Measurements from ENCODE around the gene GAREM2.
A peak's percentile ranks its signal among the peaks of the same experiment; 100 is the strongest.

The GAREM2 gene

DNA sequence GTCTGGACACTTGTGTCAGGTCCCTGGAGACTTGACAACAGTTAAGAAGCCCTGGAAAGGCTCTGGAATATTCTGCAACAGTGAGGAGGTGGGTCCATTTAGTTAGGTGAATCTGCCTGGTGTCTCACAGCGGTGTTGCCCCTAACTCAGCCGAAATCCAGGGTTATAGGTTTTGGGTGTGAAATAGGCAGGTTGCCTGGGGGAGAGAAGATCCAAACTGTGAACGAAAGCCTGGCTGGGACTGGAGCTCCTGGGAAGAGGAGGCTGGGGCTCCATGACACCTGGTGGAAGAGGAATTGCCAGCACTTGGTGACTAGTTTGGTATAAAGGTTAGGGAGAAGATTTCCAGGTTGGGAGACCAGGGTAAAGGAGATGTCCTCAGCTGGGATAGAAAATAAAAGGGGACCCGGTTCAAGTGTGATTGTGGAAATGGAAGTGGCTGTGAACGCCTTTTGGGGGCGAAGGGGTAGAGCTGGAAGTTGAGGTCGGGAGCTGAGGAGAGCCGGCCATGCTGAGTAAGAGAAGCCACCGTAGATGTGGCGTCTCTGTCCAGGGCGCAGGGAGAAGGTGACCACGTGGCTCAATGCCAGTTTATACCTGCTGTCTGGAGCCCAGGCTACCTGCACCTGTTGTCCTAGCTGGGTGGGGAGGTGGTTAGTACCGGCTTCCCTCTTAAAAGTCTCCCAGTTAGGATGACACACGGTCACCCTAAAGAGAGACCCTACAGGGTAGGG, 3.0 kb upstream of the GAREM2 start:
- no peak for DNase-seq

DNA sequence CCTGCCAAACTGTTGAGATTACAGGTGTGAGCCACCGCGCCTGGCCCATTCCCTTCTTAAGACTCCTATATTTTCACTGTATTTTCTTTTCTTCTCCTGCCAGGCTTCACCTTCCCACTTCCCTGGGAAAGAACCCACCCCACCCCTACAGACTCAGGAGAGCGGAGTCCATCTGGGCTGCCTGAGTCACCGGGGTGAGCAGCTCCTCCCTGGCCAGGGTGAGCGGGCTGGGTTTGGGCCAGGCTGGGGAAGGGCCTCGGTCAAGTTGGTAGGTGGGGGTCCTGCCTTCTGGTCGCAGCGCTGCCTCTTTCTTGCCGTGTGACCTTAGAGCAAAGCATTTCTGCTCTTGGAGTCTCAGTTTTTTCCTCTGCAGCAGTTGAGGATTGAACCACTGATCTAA, 2.1 kb upstream of the GAREM2 start:
- DNase-seq = no peak

DNA sequence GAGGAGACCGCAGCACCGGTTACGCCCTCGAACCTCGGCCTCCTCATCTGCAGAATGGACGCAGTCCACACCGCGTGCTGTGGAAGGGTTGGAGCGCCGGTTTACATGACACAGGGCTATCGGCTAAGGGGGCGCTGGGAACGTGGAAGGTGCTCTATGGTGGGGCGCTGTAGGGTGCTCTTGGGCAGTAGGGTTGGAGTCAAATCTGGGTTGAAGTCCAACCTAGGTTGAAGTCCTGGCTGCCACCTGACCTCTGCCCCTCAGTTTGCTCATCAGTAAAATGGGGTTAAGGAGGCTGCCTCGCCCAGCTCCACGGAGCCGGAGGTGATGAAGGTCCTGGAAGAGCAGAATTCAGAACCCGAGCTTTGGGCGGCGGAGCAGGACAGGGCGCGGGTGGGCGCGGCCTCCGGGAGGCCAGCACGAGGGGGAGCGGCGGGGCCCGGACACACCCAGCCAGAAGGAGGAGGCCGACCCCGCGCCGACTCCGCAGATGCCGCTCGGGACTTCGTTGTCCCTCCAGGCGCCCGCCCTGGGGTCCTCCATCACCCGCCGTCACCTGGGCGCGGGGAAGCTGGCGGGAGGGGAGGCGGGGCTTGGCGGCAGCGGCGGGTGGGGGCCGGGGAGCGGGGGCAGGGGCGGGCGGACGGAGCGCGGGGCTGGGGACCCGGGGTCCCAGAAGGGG, 558 bp upstream of the GAREM2 start:
- DNase-seq = no peak

DNA sequence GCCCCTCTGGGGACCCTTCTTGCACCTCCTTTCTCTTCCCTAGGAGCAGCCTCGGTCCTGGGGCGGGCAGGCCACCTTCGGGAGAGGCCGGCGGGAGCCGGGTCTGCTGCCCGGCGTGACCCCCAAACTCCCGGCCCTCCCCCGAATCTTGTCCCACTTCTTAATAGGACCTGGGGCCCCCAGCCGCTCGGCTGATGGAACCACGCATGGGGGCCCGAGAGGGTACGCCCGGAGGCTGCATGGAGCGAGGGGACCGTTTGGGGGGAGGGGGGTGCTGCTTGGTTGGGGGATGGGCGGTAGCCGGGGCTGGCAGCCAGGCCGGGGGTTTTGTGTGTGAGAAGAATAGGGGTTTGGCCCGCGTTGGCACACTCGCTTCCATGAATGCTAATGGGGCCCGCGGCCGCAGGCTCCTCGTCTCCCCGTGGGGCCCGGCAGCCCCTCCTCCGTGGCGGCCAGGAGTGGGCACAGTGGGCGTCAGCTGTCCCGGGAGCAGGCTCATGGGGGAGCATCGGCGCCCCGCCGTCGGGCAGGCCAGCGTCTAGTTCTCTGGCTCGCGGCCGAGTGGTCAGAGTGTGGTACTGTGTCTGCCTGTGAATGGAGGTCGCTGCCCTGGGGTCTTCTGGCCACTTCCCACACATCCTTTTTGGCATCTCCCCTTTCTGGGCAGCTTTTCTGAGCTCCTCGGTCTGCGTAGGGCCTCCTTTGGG, 1.0 kb downstream of the GAREM2 start:
- DNase-seq = no peak

DNA sequence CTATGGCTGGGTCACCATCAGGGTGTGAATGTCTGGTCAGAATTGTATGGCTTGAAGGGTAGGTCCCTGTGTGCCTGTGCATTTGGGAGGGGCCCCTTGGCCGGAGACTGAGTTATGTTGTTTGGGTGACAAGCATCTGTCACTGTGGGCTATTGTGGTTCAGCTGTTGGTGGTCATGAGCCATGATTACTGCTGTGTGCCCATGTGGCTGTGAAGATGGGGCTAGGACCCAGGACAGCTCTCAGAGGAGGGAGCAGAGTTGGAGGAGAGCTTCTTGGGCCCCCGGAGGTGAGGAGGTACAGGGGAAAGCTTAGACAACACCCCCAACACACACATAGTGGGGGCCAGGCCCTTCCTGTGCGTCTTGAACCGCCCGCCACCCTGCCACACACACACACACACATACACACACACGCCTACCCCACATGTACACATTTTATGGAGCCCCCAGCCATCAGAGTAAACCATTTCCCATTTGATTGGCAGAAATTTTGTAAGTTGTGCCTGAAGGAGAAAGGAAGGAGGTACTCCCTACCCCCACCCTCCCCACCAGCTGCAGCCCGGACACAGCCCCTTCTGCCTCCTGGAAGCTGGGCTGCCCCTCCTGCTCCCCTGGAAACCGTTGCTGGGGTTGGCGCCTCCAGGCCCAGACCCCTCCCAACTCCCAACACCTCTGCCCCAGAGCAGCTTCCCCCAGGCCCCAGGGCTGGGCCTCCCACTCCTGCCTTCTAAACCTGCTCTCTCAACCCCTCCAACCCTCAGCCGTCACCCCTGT, 2.0 kb downstream of the GAREM2 start:
- DNase-seq = no peak

DNA sequence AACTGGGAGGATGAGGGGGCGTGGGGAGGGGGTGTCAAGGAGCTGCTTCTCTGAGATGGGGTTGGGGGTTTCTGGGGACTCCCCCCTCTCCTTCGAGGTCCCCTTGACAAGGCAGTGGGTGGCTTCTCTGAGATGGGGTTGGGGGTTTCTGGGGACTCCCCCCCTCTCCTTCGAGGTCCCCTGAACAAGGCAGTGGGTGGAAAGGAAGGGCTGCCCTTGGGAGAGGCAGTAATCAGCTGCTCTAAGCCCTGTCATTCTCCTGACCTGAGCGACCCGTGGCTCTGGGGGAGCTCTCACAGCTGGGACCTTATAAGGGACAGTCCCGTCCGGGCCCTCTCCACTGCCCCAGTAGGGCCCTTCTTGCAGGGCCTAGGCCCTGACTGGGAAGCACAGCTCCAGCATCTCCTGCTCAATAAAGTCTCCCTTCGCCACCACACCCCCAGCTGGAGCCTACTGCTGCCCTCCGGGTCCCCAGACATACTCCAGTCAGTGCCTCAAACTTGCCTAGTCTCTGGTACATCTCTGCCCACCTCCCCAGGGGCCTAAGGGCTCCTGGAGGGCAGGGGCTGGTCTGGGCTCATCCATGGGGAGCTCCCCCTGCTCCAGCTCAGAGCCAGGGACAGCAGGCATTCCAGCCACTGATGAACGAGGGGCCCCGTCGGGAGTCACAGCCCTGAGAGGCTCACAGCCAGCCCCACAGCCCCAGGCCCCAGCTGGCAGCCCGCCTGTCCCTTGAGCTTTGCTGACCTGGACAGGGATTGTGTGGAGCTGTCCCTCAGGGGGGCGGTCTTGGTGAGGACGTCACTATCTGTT, 2.8 kb downstream of the GAREM2 start:
- no peak for DNase-seq

DNA sequence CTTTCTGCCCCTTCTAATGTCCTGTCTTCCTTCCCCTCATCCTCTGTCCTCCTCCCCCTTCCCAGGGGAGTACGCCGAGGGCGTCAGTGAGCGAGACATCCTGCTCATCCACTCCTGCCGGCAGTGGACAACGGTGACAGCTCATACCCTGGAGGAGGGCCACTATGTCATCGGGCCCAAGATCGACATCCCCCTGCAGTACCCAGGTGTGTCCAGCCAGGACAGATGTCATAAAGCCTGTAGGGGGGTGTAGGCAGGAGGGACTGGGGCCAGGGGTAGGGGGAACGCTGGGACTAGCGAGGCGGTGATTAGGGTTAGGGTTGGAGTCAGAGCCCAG, 3.4 kb downstream of the GAREM2 start:
- no peak for DNase-seq

DNA sequence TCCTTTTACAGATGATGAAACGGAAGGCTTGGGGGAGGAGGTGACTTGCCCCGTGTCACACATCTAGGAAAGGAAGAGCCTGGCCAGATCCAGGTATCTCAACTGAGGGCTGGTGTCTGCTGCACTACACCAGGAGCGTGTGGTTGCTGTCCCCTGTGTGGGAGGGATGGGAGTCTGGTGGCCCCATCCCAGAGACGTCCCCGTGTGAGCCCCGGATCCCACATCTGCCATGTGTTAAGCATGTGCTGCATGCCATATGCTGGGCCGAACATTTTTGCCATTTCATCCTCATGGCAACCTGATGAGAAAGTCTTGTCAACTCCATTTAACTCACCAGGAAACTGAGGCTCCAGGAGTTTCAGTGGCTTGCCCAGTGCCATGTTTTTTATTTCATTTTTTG, 4.2 kb downstream of the GAREM2 start:
- no peak for DNase-seq

DNA sequence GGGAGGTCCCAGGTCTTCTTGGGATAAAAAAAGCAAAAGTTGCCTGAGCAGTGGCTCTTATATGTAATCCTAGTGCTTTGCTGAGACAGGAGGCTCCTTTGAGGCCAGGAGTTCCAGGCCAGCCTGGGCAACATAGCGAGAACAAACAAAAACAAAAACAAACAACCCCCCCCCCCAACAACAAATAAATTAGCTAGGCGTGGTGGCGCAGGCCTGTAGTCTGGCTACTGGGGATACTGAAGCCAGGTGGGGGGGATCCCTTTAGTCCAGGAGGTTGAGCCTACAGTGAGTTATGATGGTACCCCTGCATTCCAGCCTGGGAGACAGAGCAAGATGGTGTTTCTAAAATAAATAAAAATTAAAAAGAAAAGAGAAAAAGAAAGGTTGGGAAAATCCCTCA, 5.4 kb downstream of the GAREM2 start:
- no peak for DNase-seq

DNA sequence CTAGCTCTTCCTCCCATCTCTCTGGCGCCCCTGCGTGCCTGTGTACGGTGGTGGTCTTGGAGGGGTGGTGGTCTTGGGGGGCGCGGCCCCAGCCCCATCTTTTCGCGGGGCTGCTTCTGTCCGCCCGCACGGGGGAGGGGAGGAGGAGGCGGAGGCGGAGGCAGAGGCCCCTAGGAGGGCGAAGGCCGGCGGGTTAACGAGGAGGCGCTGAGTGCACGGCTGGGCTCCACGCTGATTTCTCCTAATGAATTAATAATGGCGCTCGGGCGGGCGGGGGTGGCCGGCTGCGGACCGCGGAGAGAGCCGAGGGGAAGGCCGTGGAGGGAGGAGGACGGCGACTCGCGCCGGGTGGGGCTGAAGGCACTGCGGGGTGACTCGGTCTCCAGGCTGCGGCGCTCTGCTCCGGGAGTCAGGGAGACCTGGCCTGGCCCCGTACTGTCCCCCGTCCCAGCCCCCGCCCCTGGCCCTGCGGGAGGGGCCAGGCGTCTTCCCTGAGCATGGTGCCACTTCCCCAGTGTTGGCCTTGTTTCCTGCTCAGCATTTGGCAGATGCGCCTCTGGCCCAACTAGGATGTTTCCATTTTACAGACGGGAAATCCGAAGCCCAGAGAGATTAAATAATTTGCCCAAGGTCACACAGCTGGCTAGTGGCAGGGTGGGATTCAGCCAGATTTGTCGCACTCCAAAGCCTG, 6.0 kb downstream of the GAREM2 start:
- DNase-seq = peak; percentile 58

DNA sequence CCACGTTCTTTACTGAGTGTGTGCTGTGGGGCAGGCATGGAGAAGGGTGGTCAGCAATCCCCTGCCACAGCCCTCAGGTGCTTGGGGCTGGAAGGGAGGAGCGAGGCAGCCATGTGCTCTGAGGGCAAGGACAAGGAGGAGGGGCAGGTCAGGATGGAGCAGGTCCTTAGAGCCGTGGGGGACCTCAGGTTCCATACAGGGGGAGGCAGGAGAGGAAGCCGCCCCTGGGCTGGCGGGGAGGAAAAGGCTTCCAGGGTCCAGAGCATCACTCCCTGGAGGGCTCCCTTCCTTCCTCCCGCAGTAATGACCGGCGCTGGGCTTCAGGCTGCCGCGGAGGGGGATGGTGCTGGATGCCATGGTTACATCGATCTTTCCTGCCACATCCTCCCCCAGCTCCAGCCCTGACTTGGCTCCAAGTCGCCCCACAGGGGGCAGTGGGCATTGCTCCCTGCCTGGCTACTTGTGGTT, 6.6 kb downstream of the GAREM2 start:
- no peak for DNase-seq

DNA sequence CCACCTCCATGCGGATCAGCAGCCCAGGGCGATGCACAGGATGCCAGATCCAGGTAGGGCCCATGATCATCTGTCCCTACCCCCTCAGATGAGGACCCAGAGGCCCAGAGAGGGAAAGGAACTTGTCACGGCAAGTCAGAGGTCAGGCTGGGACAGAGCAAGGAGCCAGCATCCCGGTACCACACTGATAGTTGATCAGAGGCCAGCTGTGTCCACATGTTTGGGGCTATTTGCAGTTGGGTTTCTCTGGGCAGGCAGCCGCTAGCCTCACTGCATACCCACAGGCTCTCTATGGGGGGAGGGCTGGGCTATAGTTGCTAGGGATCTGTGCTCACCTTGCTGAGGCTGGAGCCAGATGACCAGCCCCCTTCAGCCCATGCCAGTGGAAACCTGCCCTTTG, 9.6 kb downstream of the GAREM2 start:
- DNase-seq = no peak

DNA sequence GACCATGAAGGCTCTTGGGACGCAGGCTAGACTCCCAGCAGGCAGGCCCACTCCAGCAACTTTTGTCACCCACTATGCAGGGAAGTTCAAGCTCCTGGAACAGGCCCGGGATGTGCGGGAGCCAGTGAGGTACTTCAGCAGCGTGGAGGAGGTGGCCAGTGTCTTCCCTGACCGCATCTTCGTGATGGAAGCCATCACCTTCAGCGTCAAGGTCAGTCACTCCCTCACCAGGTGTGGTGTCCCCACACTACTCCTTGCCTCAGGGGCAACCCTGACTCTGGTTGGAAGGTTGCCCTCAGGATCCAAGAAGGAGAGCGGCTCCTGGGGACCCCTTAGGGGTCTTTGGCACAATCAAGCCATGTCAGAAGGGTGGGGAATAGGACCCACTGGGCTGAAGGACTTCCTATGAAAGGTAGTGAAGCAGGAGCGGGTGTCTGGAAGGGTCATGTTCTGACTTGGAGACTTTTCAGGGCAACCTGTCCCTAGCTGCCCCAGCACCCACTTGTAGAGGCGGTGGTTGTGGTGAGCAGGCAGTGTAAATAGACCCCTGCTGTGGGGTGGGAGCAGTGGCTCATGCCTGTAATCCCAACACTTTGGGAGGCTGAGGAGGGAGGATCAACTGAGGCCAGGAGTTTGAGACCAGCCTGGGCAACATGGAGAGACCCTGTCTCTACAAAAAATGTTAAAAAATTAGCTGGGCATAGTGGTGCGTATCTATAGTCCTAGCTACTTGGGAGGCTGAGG, 10.2 kb downstream of the GAREM2 start:
- no peak for DNase-seq

DNA sequence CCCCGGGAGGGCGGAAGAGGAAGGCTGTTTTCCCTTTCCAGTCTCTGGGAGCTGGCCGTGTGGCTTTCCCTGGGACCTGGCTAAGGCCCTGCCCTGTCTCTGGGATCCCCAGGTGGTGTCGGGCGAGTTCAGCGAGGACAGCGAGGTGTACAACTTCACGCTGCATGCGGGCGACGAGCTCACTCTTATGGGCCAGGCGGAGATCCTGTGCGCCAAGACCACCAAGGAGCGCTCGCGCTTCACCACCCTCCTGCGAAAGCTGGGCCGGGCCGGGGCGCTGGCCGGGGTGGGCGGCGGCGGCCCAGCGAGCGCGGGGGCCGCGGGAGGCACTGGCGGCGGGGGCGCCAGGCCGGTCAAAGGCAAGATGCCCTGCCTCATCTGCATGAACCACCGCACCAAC, 11.2 kb downstream of the GAREM2 start:
- no peak for DNase-seq

DNA sequence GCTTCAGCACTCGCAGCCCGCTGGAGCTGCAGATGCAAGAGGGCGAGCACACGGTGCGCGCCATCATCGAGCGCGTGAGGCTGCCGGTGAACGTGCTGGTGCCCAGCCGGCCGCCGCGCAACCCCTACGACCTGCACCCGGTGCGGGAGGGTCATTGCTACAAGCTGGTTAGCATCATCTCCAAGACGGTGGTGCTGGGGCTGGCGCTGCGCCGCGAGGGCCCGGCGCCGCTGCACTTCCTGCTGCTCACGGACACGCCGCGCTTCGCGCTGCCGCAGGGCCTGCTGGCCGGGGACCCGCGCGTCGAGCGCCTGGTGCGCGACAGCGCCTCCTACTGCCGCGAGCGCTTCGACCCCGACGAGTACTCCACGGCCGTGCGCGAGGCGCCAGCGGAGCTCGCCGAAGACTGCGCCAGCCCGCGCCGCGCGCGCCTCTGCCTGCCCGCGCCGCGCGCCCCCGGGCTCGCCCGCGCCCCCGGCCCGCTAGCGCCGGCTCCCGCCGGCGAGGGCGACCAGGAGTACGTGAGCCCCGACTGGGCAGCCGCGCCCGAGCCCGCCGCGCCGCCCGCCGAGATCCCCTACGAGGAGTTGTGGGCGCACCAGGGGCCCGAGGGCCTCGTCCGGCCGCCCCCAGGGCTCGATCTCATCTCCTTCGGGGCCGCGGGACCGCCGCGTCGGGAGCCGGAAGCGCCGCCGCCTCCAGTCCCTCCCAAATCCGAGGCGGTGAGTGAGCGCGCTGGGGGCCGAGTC, 11.8 kb downstream of the GAREM2 start:
- DNase-seq = no peak

DNA sequence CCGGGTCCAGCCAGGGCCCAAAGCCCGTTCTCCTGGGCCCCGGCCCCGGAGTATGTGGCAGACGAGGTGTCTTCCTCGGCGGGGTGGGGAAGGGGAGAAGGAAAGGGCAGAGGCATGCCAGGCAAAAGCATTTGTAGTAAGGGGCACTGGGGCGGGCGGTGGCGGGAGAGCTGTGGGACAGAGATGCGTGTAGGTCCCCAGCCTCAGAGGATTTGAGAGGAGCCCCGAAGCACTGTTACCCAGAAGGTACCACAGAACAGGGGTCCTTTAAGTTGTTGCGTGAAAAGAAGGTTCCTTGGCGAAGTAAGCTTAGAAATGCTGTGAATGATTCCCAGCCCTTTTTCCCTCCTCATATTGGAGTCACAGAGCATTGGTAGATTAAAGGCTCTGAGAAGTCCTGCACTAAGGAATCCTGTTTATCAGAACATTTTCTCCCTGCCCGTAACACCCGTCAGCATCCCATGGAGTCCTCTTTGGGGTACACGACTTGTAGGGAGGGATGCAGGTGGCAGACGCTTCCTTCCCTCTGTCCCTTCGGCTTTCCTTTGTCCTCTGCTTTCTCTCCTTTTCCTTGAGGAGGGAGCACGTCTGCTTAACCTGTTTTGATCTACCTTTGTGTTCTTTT, 12.5 kb downstream of the GAREM2 start:
- no peak for DNase-seq

DNA sequence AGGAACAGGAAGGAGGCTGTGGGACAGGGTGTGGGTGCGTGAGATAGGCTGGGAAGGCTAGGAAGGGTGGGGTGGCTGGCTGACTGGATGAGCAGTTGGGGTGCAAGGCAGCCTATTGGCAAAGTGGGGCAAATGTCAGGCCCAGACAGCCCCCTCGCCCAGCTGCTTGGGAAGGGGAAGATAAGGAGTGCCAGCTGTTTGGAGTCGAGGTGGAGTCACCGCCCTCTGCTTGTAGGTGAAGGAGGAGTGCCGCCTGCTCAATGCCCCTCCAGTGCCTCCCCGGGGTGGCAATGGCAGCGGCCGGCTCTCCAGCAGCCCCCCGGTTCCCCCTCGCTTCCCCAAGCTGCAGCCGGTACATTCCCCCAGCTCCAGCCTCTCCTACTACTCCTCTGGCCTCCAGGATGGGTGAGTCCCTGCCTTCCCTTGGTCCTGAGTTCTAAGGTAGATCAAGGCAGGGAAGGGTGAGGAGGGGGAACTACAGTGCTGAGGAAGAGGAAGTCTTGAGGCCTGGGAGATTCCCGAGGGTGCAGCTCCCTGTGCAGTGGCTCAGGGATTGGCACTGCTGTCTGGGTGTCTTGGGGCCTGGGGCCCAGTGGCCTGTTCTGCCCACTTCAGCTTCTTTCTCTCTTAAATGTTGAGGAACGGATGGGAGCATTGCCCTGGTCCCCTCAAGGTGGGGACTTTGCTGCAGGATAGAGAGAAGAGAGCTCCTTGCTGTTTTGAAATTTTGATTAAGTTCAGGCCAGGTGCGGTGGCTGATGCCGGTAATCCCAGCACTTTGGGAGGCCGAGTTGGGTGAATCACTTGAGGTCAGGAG, 13.3 kb downstream of the GAREM2 start:
- no peak for DNase-seq

DNA sequence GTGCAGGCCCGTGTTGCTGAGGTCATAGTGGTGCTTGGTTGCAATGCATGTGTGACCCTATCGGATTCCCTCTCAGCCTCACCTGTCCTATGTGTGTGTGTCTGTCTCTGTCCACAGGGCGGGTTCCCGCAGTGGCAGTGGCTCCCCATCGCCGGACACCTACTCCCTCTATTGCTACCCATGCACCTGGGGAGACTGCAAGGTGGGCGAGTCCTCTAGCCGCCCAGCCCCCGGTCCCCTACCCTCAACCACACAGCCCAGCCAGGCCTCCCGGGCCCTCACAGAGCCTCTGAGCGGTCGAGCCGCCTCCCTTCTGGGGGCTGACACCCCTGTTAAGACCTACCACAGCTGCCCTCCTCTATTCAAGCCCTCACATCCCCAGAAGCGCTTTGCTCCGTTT, 14.2 kb downstream of the GAREM2 start:
- DNase-seq = no peak

DNA sequence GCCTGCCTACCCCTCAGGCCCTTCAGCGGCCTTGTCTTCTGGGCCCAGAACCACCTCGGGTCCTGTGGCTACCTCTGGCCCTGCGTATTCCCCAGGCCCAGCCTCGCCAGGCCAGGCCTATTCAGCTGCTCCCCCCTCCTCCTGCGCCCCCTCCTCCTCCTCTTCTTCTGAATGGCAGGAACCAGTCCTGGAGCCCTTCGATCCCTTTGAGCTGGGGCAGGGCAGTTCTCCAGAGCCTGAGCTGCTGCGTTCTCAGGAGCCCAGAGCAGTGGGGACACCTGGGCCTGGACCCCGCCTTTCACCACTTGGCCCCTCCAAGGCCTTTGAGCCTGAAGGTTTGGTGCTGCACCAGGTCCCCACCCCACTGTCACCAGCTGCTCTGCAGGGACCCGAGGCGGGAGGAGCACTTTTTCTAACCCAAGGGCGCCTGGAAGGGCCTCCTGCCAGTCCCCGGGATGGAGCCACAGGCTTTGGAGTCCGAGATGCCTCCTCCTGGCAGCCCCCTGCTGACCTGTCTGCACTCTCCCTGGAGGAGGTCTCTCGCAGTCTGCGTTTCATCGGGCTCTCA, 14.7 kb downstream of the GAREM2 start:
- DNase-seq = no peak

Data from NCI-H510A treated with DMSO at 0.1 percent for 48 hours (cell line).